Astrocyte (in vitro differentiated cells and primary cell): ENCODE measurements around the gene FGF2.

ENCODE experiments used
- EZH2 ChIP-seq: IDR thresholded peaks from 2 replicates; pipeline ENCODE4 v1.6.1; 2012; ENCODE audit warnings: mild to moderate bottlenecking, low read length, inconsistent platforms; ENCODE audit not compliant: insufficient read depth
- TF ChIP-seq, protein P1 (sequence below): IDR thresholded peaks from 2 replicates; pipeline ENCODE4 v1.5.1; 2011; ENCODE audit warnings: low read depth, mild to moderate bottlenecking, inconsistent platforms, low read length, moderate library complexity; ENCODE audit not compliant: insufficient read depth

DNA sequence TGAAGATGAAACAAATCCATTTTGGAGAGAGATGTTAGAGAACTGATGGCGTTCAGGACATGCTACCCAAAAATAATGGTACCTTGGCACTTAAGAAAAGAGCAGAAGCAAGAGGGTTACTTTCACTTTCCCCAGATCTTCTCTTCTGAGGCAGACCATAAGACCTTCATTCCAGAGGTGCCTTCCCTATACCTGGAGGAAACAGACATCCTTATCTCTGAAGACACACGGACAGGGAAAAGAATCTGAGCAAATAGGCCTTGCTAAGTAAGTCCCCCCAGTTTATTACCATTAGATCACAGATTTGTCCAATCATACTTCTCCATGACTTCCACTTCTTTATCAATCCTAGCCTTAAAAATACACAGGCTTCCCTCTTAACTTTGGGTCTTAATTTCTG lies 2.0 kb upstream of the FGF2 start:
- TF ChIP-seq, protein P1, sequence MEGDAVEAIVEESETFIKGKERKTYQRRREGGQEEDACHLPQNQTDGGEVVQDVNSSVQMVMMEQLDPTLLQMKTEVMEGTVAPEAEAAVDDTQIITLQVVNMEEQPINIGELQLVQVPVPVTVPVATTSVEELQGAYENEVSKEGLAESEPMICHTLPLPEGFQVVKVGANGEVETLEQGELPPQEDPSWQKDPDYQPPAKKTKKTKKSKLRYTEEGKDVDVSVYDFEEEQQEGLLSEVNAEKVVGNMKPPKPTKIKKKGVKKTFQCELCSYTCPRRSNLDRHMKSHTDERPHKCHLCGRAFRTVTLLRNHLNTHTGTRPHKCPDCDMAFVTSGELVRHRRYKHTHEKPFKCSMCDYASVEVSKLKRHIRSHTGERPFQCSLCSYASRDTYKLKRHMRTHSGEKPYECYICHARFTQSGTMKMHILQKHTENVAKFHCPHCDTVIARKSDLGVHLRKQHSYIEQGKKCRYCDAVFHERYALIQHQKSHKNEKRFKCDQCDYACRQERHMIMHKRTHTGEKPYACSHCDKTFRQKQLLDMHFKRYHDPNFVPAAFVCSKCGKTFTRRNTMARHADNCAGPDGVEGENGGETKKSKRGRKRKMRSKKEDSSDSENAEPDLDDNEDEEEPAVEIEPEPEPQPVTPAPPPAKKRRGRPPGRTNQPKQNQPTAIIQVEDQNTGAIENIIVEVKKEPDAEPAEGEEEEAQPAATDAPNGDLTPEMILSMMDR, result no peak
- TF ChIP-seq EZH2, result no peak
